ENCODE results near the gene NOCT. TPM values are rescaled to one million over a fixed set of nuclear protein-coding genes. Genes with fewer than 3 reads are reported as not detected.

The NOCT gene
- total RNA-seq, 1 experiment from 2014 or later: 20.4 TPM

- peak; percentile 86 for TF ChIP-seq SRF (IDR thresholded peaks at IDR 0.05; ENCODE audit: low read depth)
- peak; percentile 93 for TF ChIP-seq MAX (IDR thresholded peaks at IDR 0.05)
- no peak; the same call in 1 of the 2 replicates for TF ChIP-seq EGR1 (IDR thresholded peaks at IDR 0.05; ENCODE audit: low read depth)
- TF ChIP-seq SP1 (IDR thresholded peaks at IDR 0.05; ENCODE audit: low read depth): peak; percentile 92
- TF ChIP-seq POLR2AphosphoS5 (IDR thresholded peaks at IDR 0.05; ENCODE audit: low read depth, low read length): peak; percentile 63
- TF ChIP-seq ELF1 (IDR thresholded peaks at IDR 0.05; ENCODE audit: borderline replicate concordance, low read depth): peak; percentile 98
- no peak for TF ChIP-seq RAD21 (IDR thresholded peaks at IDR 0.05; ENCODE audit: low read depth)
- TF ChIP-seq ZNF274 (IDR thresholded peaks at IDR 0.05; ENCODE audit: low read depth, low read length): no peak
- TF ChIP-seq JUND (IDR thresholded peaks at IDR 0.05): no peak
- no peak for TF ChIP-seq ATF3 (IDR thresholded peaks at IDR 0.05)
- TF ChIP-seq SIN3A (IDR thresholded peaks at IDR 0.05; ENCODE audit: low read depth): peak; percentile 96
- TF ChIP-seq REST (IDR thresholded peaks at IDR 0.05; ENCODE audit: low read depth): no peak
- peak; percentile 49 for TF ChIP-seq POLR2A (IDR thresholded peaks at IDR 0.05; ENCODE audit: borderline replicate concordance, extremely low read depth, insufficient read depth, insufficient read length)
- TF ChIP-seq TCF7L2 (IDR thresholded peaks at IDR 0.05; ENCODE audit: borderline replicate concordance, extremely low read depth, insufficient read depth, insufficient read length): no peak
- TF ChIP-seq FOSL1 (IDR thresholded peaks at IDR 0.05; ENCODE audit: low read depth): no peak
- peak; percentile 46 for TF ChIP-seq YY1 (IDR thresholded peaks at IDR 0.05; ENCODE audit: extremely low read depth, insufficient replicate concordance, low read depth, low read length)
- TF ChIP-seq CBX3 (IDR thresholded peaks at IDR 0.05; ENCODE audit: low read depth): peak; percentile 85; the same call in 1 of the 2 replicates
- Histone ChIP-seq H2AFZ (ENCODE audit: low read depth, low read length, poor library complexity, severe bottlenecking) (no peak overlapping the region), H3K27ac (ENCODE audit: low read depth, low read length) (peak overlapping the region; percentile 97), H3K9me3 (ENCODE audit: control insufficient read depth in 1 of 2, insufficient read depth in 1 of 2, low read depth in 1 of 2, low read length in 2 of 2) (no peaks in the 10 kb centered on the region), H3K9me2 (ENCODE audit: insufficient read depth) (no peaks in the 10 kb centered on the region), H4K20me1 (ENCODE audit: insufficient read depth) (no peaks in the 10 kb centered on the region), H3K36me3 (ENCODE audit: control insufficient read depth in 1 of 2, insufficient read depth in 2 of 2, low read length in 2 of 2) (no peaks in the 10 kb centered on the region), H3K4me1 (ENCODE audit: control insufficient read depth in 1 of 2, insufficient read depth in 2 of 2, low read length in 2 of 2) (peaks cover 4 to 21% of the 10 kb centered on the region in 2 experiments; a peak in 3 of 4 replicates), H3K4me2 (ENCODE audit: low read length) (peak overlapping the region; percentile 94), H3K79me2 (ENCODE audit: insufficient read depth, low read length) (peaks cover 57% of the 10 kb centered on the region), H3K9ac (ENCODE audit: low read length) (peak overlapping the region; percentile 87), H3K27me3 (ENCODE audit: insufficient read depth, low read length) (no peaks in the 10 kb centered on the region), H3K4me3 (replicated peaks in 1 of 2; ENCODE audit: low read depth in 1 of 2, low read length in 2 of 2) (peak overlapping the region; percentile 75 to 96)
- DNase-seq (ENCODE audit: low read depth, low spot score) (peak; percentile 96), ATAC-seq (peak; percentile 86)
- CTCF ChIA-PET: interaction anchor here (0.8 to 2.5 kb wide), 2 partner anchors 52 to 242 kb away, joined by 3 to 14 read pairs; no protein-coding TSS in a partner anchor
- POLR2A ChIA-PET: interaction anchor here (0.7 to 1.0 kb wide), 2 partner anchors 94 to 218 kb away, joined by 5 read pairs; partner anchors contain the start of gene ELF2
- RAD21 ChIA-PET (ENCODE audit: low non-redundant PET in 1 of 2, low total read pairs in 2 of 2, uncharacterized antibody in 2 of 2, unreplicated experiment in 2 of 2): interaction anchor here in 1 of 2 experiments (1.5 kb wide), 1 partner anchor 52 kb away, joined by 4 read pairs; no protein-coding TSS in a partner anchor
- intact Hi-C loops (cut with micrococcal nuclease): loop anchor here (1.0 to 2.0 kb wide), 3 partner anchors 68 to 218 kb away; partner anchors contain the start of genes ELF2, NAA15 and NOCT
- BruUV-seq (replicated peaks): TSS peak; percentile 75
These were observed 67.4 kb downstream of the NOCT start for GRCh38 chr4:139082750-139083606.

Measured in HCT116 (cell line).